ENCODE data around the gene MICA.
A peak's percentile ranks its signal among the peaks of the same experiment; 100 is the strongest.

- TF ChIP-seq EZH2 (IDR thresholded peaks at IDR 0.05; ENCODE audit: low read length, unreplicated experiment) (no peak), CTCF (conservative IDR thresholded peaks at IDR 0.05; ENCODE audit: low read depth, low read length) (peak; percentile 93), EZH2phosphoT487 (IDR thresholded peaks at IDR 0.05; ENCODE audit: borderline replicate concordance, low read length) (no peak)
Measured at GRCh38 chr6:31441365-31442267, 38.2 kb downstream of the MICA start.
